ENCODE measurements around the gene TMEM87B. TPM values are rescaled to one million over a fixed set of nuclear protein-coding genes. Genes with fewer than 3 reads are reported as not detected.

TMEM87B gene
- total and polyA plus RNA-seq, 10 of the 15 experiments (the other 5 are each of a cell fraction or from before 2014, with no cell fraction given), result 5.7 to 20.6 (median 12.3) TPM

- TF ChIP-seq RELA (IDR thresholded peaks at IDR 0.05; ENCODE audit: borderline replicate concordance, partially characterized antibody) (peak; percentile 36), MTA2 (IDR thresholded peaks at IDR 0.05; ENCODE audit: low read depth) (no peak), SMAD5 (IDR thresholded peaks at IDR 0.05; ENCODE audit: low read depth) (no peak), PML (IDR thresholded peaks at IDR 0.05; ENCODE audit: low read length) (no peak), EGR1 (IDR thresholded peaks at IDR 0.05; ENCODE audit: borderline replicate concordance in 1 of 2, low read depth in 2 of 2, low read length in 2 of 2) (peak in 1 of 2 experiments; percentile 40; a peak in 1 of 3 replicates), SKIL (IDR thresholded peaks at IDR 0.05; ENCODE audit: low read depth, poor library complexity, severe bottlenecking) (no peak), RAD21 (IDR thresholded peaks at IDR 0.05; ENCODE audit: insufficient read depth, low read depth, low read length) (no peak), SREBF2 (IDR thresholded peaks at IDR 0.05; ENCODE audit: low read length) (no peak), GATAD2B (conservative IDR thresholded peaks at IDR 0.05; ENCODE audit: low read depth) (no peak), BCL11A (IDR thresholded peaks at IDR 0.05; ENCODE audit: low read depth, low read length) (0 out of 2 replicates have a peak, but pooled peaks have one; percentile 21), HDAC6 (IDR thresholded peaks at IDR 0.05; ENCODE audit: unreplicated experiment) (no peak), EED (IDR thresholded peaks at IDR 0.05; ENCODE audit: low read depth) (peak; percentile 50), KDM1A (IDR thresholded peaks at IDR 0.05; ENCODE audit: borderline replicate concordance) (no peak), TCF7 (IDR thresholded peaks at IDR 0.05; ENCODE audit: borderline replicate concordance) (no peak), RCOR1 (conservative IDR thresholded peaks at IDR 0.05; ENCODE audit: low read depth, low read length) (no peak), REST (IDR thresholded peaks at IDR 0.05; ENCODE audit: low read depth, low read length) (no peak), TCF3 (IDR thresholded peaks at IDR 0.05; ENCODE audit: borderline replicate concordance, insufficient read depth, low read depth, low read length) (no peak), ASH2L (IDR thresholded peaks at IDR 0.05; ENCODE audit: borderline replicate concordance, low read depth) (no peak), ZBTB33 (IDR thresholded peaks at IDR 0.05) (no peak), CREB1 (IDR thresholded peaks at IDR 0.05; ENCODE audit: low read depth) (0 out of 2 replicates have a peak, but pooled peaks have one; percentile 25)
These were observed 32.4 kb downstream of the TMEM87B start (continued) for GRCh38 chr2:112087346-112088020.
